Natural killer cell (primary cell): ENCODE results near the gene ATL1. TPM values are rescaled to one million over a fixed set of nuclear protein-coding genes. Genes with fewer than 3 reads are reported as not detected.

Source experiments
- ATAC-seq, 3 donors: fragments of 150-1000 bp in 2 of 3; fragments of 200-7000 bp in 1 of 3; cut with Tn5 transposase; 1 replicate in 1 of 3; 2 replicates in 2 of 3; pipeline ENCODE4 v1.10.0; 2021; ENCODE audit warnings: mild to moderate bottlenecking in 2 of 3, moderate library complexity in 2 of 3
- DNase-seq, 2 donors: peaks; one replicate each; pipeline versions ENCODE4 v3.0.0 to v3.0.0-alpha.2; 2013 to 2021; ENCODE audit warnings: mixed read lengths in 1 of 2
- H3K27ac ChIP-seq: one replicate; pipeline ENCODE4 v1.5.1; 2013; ENCODE audit warnings: mild to moderate bottlenecking, low read length
- H3K27me3 ChIP-seq: one replicate; pipeline ENCODE4 v1.6.1; 2013; ENCODE audit warnings: low read length; ENCODE audit not compliant: control insufficient read depth, insufficient read depth
- H3K36me3 ChIP-seq: one replicate; pipeline ENCODE4 v1.6.1; 2013; ENCODE audit warnings: low read length; ENCODE audit not compliant: control insufficient read depth, insufficient read depth
- H3K4me1 ChIP-seq: one replicate; pipeline ENCODE4 v1.6.1; 2013; ENCODE audit warnings: low read length; ENCODE audit not compliant: control insufficient read depth, insufficient read depth
- H3K4me3 ChIP-seq: one replicate; pipeline ENCODE4 v1.5.1; 2013; ENCODE audit warnings: low read length
- H3K9me3 ChIP-seq: one replicate; pipeline ENCODE4 v1.6.1; 2013; ENCODE audit warnings: low read length; ENCODE audit not compliant: control insufficient read depth, insufficient read depth
- H3K27ac Mint-ChIP-seq, 2 donors: one replicate each; pipeline ENCODE4 v1.8.0; 2022; ENCODE audit warnings: mild to moderate bottlenecking in 2 of 2, mixed read lengths in 2 of 2, moderate library complexity in 1 of 2
- H3K27me3 Mint-ChIP-seq, 2 donors: one replicate each; pipeline ENCODE4 v1.8.0; 2022; ENCODE audit warnings: low read depth in 2 of 2, mixed read lengths in 2 of 2
- H3K36me3 Mint-ChIP-seq: one replicate; pipeline ENCODE4 v1.8.0; 2022; ENCODE audit warnings: mixed read lengths
- H3K4me1 Mint-ChIP-seq, 2 donors: one replicate each; pipeline ENCODE4 v1.8.0; 2022; ENCODE audit warnings: mixed read lengths in 2 of 2
- H3K4me3 Mint-ChIP-seq: one replicate; pipeline ENCODE4 v1.8.0; 2022; ENCODE audit warnings: mild to moderate bottlenecking, moderate library complexity, mixed read lengths
- H3K9me3 Mint-ChIP-seq, 2 donors: one replicate each; pipeline ENCODE4 v1.8.0; 2022; ENCODE audit warnings: mixed read lengths in 2 of 2
- WGBS: methylation state at CpG from one replicate; pipeline ENCODE4 v1.1.7; 2013; ENCODE audit warnings: missing lambda C conversion rate; ENCODE audit not compliant: insufficient coverage; 5-methylcytosine and 5-hydroxymethylcytosine counted together
- intact Hi-C: fragments of 100-400 bp; cut with micrococcal nuclease; formaldehyde crosslinking; loops from one replicate; pipeline ENCODE4 v1.14.2; 2022
- total RNA-seq, 4 donors: library from RNA; stranded (reverse); fragments of 120-200 nt in 1 of 4; gene quantifications; one replicate each; pipeline versions ENCODE4 v1.2.3 to v1.2.4, GENCODE V29; 2013 to 2022
- TF ChIP-seq, protein P1 (sequence below): fragments of 200-600 bp; IDR thresholded peaks from one replicate; pipeline ENCODE4 v1.8.0; 2022; ENCODE audit warnings: antibody characterized with exemption

Gene ATL1
- total RNA-seq = 1 to 10 TPM; 1.6 to 3.8 (median 2.4) TPM
- total RNA-seq (2013) = 3.3 TPM

DNA sequence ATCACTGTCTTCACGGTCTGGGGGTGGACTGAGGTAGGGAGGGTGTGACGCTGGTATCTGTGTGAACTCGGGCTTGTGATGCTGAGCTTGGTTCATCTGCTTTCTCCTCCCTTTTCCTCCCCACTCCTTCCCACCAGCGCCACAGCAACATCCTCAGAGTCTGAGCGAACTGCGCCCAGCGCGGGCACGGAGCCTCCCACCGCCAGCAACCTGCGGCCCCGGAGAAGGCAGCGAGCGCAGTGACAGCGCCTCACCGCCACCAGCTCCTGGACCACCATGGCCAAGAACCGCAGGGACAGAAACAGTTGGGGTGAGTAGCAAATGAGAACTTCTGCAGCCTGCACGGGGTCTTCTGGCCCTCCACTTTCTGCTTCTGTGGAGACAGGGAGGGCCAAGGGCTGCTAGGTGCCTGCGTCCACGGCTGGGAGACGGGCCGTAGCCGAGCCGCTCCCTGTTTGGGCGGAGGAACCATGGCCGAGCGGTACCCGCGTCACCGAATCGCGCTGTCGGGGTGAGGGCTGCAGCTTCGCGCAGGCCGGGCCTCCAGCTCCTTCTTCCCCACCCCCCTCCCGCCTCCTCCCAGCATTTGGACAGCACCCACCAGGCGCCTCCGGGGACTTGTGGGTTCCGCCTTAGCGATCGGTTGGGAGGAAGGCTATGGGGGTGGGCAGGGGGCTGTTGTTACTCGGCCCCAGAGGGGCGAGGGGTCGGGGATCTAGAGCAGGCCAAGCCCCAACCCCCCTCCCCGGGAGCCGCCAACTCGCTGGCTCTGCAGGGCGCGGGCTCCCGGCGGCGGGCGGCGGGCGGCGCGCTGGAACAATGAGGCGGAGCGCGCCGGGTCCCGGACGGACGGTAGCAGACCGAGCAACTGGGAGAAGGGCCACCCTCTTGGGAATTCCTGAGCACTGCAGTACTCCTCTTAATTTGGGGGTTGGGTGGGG is at the start of gene ATL1:
Gene ATL1 (plus strand): TSS at position 156 of the 941 bp plus-strand sequence. CDS start 121 bp downstream, at position 277.
- WGBS = under 1% methylated on average over 62 of the region's 66 CpGs
- H3K27ac ChIP-seq = no peak within 1 kb of the TSS
- ATAC-seq (peak; percentile 74 to 77 (median 76)), DNase-seq (peak; percentile 26 to 63)
- peak within 1 kb of the TSS; percentile 55 for H3K4me3 ChIP-seq
- H3K4me1 ChIP-seq = peaks cover 14% of the 10 kb centered on the region
- peaks cover 29% of the 10 kb centered on the region for H3K27me3 ChIP-seq
- no peaks in the 10 kb centered on the region for H3K9me3 ChIP-seq
- H3K27ac Mint-ChIP-seq = no peak within 1 kb of the TSS
- H3K36me3 Mint-ChIP-seq = no peaks in the 10 kb centered on the region
- H3K4me3 Mint-ChIP-seq = peak within 1 kb of the TSS; percentile 86
- no peaks in the 10 kb centered on the region for H3K36me3 ChIP-seq
- H3K9me3 Mint-ChIP-seq = no peaks in the 10 kb centered on the region
- intact Hi-C loops = no loop called here
- H3K4me1 Mint-ChIP-seq = peaks cover 13 to 14% of the 10 kb centered on the region in 2 donors
- TF ChIP-seq, protein P1, sequence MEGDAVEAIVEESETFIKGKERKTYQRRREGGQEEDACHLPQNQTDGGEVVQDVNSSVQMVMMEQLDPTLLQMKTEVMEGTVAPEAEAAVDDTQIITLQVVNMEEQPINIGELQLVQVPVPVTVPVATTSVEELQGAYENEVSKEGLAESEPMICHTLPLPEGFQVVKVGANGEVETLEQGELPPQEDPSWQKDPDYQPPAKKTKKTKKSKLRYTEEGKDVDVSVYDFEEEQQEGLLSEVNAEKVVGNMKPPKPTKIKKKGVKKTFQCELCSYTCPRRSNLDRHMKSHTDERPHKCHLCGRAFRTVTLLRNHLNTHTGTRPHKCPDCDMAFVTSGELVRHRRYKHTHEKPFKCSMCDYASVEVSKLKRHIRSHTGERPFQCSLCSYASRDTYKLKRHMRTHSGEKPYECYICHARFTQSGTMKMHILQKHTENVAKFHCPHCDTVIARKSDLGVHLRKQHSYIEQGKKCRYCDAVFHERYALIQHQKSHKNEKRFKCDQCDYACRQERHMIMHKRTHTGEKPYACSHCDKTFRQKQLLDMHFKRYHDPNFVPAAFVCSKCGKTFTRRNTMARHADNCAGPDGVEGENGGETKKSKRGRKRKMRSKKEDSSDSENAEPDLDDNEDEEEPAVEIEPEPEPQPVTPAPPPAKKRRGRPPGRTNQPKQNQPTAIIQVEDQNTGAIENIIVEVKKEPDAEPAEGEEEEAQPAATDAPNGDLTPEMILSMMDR = no peak
- H3K27me3 Mint-ChIP-seq = peaks cover 36 to 82% of the 10 kb centered on the region in 2 donors

DNA sequence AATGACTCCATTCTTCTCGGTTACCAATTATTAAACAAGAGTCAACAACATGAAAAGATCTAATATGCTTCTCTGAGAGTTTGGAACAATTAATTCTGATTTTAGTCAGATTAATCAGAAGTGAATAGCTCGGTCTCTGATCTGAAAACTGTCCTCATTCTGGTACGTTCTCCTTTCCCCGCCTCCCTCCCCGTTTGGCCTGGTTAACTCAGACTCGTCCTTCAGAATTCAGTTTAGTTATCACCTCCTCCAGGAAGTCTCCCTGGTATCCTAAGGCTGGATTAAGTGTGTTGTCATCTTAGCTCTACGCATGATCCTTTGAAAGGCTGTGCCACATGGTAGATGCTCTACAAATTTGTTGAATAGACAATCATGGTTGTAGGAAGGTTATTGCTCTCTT is 49.8 kb upstream of the ATL1 start:
- no peak for DNase-seq
- intact Hi-C loops = no loop called here
- no peaks in the 10 kb centered on the region for H3K27me3 Mint-ChIP-seq
- TF ChIP-seq, protein P1 = no peak
- Histone ChIP-seq H3K4me3 (no peak overlapping the region), H3K36me3 (no peaks in the 10 kb centered on the region), H3K27ac (no peak overlapping the region), H3K9me3 (no peaks in the 10 kb centered on the region), H3K4me1 (no peaks in the 10 kb centered on the region), H3K27me3 (no peaks in the 10 kb centered on the region)
- no peak overlapping the region for H3K4me3 Mint-ChIP-seq
- ATAC-seq = no peak
- no peak overlapping the region for H3K27ac Mint-ChIP-seq
- 93% methylated on average over 7 of the region's 7 CpGs for WGBS
- H3K4me1 Mint-ChIP-seq = peaks cover 43 to 44% of the 10 kb centered on the region in 2 donors
- H3K36me3 Mint-ChIP-seq = no peaks in the 10 kb centered on the region
- no peaks in the 10 kb centered on the region for H3K9me3 Mint-ChIP-seq

DNA sequence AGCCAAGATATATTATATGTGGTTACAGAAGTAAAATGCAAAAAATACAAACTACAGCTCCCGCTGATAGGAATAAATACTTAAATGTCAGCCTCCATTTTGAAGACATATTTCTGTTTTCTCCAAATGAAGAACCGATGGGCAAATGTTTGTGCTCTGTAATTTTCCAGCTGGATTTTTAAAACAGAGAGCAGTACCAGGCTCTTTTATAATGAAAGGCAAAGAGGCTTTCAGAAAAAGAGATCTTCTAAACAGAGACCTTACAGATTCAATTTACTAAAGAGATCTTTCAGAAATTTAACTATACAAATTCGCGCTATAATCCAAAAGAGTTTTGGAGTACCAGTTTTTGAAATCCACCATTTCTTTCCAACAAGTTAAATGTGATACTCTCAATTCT is 47.5 kb upstream of the ATL1 start:
- Mint-ChIP-seq H3K4me3 (no peak overlapping the region), H3K27me3 (no peaks in the 10 kb centered on the region), H3K9me3 (no peaks in the 10 kb centered on the region), H3K36me3 (no peaks in the 10 kb centered on the region), H3K4me1 (peaks cover 34% of the 10 kb centered on the region in 2 donors), H3K27ac (no peak overlapping the region)
- no peaks in the 10 kb centered on the region for H3K36me3 ChIP-seq
- DNase-seq = no peak
- TF ChIP-seq, protein P1 = no peak
- no peaks in the 10 kb centered on the region for H3K9me3 ChIP-seq
- H3K27ac ChIP-seq = no peak overlapping the region
- no peak for ATAC-seq
- intact Hi-C loops = no loop called here
- H3K4me1 ChIP-seq = no peaks in the 10 kb centered on the region
- no peak overlapping the region for H3K4me3 ChIP-seq
- H3K27me3 ChIP-seq = no peaks in the 10 kb centered on the region
- 100% methylated on average over 2 of the region's 4 CpGs for WGBS
